Retinal pigment epithelial cell (primary cell): ENCODE data around the gene CD68.

Experiments used
- DNase-seq: peaks from one replicate; pipeline ENCODE4 v3.0.0-alpha.2; 2010; ENCODE audit warnings: low read depth
- H3K4me3 ChIP-seq: 2 replicates; pipeline ENCODE4 v1.5.1; 2011; ENCODE audit warnings: mild to moderate bottlenecking, low read length, control low read depth, moderate library complexity
- TF ChIP-seq, protein P1 (sequence below): conservative IDR thresholded peaks from 2 replicates; pipeline ENCODE4 v1.5.1; 2011; ENCODE audit warnings: low read depth, low read length, control low read depth, inconsistent platforms

CD68 gene

DNA sequence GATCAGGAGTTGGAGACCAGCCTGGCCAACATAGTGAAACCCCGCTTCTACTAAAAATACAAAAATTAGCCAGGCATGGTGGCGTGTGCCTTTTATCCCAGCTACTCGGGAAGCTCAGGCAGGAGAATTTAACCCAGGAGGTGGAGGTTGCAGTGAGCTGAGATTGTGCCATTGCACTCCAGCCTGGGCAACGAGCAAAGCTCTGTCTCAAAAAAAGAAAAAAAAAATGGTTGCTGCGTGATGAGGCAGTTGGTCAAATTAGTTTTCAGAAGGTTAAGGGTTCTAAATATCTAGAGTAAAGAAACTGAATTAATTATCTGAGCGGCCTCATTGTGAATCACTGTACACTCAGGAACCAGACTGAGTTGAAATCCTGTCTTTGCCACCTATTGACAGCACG lies 3.5 kb upstream of the CD68 start:
- no peak for DNase-seq
- no peak overlapping the region for H3K4me3 ChIP-seq
- TF ChIP-seq, protein P1, sequence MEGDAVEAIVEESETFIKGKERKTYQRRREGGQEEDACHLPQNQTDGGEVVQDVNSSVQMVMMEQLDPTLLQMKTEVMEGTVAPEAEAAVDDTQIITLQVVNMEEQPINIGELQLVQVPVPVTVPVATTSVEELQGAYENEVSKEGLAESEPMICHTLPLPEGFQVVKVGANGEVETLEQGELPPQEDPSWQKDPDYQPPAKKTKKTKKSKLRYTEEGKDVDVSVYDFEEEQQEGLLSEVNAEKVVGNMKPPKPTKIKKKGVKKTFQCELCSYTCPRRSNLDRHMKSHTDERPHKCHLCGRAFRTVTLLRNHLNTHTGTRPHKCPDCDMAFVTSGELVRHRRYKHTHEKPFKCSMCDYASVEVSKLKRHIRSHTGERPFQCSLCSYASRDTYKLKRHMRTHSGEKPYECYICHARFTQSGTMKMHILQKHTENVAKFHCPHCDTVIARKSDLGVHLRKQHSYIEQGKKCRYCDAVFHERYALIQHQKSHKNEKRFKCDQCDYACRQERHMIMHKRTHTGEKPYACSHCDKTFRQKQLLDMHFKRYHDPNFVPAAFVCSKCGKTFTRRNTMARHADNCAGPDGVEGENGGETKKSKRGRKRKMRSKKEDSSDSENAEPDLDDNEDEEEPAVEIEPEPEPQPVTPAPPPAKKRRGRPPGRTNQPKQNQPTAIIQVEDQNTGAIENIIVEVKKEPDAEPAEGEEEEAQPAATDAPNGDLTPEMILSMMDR = no peak

DNA sequence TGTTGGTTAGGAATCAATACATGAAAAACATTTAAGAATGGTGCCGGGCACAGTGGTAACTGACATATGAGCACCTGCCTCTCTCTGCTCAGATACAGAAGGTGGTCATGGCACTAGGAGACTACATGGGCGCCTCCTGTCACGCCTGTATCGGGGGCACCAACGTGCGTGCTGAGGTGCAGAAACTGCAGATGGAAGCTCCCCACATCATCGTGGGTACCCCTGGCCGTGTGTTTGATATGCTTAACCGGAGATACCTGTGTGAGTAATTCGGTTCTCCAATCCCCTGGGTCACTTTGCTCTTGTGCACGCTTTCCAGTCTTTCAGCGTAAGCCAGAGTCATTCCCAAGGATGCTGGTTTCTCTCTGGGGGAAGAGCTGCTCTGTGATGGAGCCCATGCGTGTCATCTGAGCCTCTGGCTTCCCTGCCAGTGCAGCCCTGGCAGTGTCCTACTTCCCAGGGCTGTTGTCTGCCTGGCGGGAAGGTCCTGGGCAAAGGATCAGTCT lies 3.0 kb upstream of the CD68 start:
- H3K4me3 ChIP-seq = no peak overlapping the region

DNA sequence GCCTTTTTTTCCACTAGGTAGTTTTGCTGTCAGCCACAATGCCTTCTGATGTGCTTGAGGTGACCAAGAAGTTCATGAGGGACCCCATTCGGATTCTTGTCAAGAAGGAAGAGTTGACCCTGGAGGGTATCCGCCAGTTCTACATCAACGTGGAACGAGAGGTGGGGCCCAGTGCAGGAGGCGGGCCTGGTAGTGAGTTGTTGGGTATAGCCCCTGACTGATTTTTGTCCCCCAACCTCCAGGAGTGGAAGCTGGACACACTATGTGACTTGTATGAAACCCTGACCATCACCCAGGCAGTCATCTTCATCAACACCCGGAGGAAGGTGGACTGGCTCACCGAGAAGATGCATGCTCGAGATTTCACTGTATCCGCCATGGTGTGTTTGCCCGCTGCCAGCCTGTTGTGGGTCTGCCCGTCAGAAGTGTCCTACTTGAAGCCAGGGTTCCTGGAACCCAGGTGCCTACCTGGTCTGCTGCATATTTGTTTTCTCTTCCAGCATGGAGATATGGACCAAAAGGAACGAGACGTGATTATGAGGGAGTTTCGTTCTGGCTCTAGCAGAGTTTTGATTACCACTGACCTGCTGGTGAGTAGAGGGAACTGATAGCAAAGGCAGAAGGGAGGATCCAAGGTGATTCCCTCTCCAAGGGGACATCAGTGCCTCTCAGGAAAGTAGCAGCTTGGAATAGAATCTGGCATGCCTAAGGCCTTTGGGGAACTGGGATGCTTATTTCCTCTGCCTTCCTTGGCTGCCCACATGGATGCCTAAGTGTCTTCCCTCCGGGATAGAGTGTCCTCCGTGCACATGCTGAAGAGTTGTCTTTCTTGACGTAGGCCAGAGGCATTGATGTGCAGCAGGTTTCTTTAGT lies 1.9 kb upstream of the CD68 start:
- no peak for DNase-seq
- no peak overlapping the region for H3K4me3 ChIP-seq

More for the DNA sequence above, 3.0 kb upstream of the CD68 start:
- TF ChIP-seq, protein P1 = no peak
- DNase-seq = no peak

DNA sequence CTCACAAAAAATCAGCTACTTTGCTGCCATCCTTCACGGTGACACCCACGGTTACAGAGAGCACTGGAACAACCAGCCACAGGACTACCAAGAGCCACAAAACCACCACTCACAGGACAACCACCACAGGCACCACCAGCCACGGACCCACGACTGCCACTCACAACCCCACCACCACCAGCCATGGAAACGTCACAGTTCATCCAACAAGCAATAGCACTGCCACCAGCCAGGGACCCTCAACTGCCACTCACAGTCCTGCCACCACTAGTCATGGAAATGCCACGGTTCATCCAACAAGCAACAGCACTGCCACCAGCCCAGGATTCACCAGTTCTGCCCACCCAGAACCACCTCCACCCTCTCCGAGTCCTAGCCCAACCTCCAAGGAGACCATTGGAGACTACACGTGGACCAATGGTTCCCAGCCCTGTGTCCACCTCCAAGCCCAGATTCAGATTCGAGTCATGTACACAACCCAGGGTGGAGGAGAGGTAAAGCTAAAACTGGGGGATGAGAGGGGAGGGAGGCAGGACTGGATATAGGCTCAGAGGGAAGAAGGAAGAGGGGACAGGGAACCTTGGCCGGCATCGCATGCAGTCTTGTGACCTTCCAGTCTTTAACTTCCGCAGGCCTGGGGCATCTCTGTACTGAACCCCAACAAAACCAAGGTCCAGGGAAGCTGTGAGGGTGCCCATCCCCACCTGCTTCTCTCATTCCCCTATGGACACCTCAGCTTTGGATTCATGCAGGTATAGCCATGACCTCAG lies 581 bp downstream of the CD68 start:
- TF ChIP-seq, protein P1 = no peak
- H3K4me3 ChIP-seq = no peak overlapping the region
- DNase-seq = no peak

More for the DNA sequence above, 1.9 kb upstream of the CD68 start:
- TF ChIP-seq, protein P1 = no peak

DNA sequence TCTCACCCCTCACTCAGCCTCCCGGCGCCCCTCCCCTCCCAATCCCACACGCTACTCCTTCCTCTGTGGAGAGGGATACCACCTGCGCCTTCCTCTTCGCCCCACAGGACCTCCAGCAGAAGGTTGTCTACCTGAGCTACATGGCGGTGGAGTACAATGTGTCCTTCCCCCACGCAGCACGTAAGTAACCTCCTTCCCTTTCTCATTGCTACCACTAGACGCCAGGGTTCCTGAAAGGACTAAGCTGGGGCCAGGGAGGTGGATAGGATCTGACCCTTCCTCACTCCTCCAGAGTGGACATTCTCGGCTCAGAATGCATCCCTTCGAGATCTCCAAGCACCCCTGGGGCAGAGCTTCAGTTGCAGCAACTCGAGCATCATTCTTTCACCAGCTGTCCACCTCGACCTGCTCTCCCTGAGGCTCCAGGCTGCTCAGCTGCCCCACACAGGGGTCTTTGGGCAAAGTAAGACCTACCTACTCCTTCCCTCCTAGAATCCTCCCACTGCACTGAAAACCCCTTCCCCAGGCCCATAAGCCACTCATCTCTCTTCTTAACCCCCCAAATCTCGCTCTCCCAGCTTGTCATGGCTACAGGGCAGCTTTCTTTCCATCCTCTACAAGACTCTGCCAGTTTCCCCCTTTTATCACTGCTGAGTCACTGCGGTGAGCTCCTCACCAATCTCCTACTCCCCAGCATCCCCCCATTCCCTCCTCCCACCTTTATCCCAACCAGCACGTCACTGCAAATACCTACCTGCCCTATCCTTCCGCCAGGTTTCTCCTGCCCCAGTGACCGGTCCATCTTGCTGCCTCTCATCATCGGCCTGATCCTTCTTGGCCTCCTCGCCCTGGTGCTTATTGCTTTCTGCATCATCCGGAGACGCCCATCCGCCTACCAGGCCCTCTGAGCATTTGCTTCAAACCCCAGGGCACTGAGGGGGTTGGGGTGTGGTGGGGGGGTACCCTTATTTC lies 1.5 kb downstream of the CD68 start:
- TF ChIP-seq, protein P1 = no peak
- DNase-seq = no peak
- H3K4me3 ChIP-seq = no peak overlapping the region
